ENCODE results near the gene MSX1. TPM values are rescaled to one million over a fixed set of nuclear protein-coding genes. Genes with fewer than 3 reads are reported as not detected.

The MSX1 gene
- total RNA-seq, 3 donors from 2014 or later (not counting 1 experiment from before 2014, with no cell fraction given): not detected

DNA sequence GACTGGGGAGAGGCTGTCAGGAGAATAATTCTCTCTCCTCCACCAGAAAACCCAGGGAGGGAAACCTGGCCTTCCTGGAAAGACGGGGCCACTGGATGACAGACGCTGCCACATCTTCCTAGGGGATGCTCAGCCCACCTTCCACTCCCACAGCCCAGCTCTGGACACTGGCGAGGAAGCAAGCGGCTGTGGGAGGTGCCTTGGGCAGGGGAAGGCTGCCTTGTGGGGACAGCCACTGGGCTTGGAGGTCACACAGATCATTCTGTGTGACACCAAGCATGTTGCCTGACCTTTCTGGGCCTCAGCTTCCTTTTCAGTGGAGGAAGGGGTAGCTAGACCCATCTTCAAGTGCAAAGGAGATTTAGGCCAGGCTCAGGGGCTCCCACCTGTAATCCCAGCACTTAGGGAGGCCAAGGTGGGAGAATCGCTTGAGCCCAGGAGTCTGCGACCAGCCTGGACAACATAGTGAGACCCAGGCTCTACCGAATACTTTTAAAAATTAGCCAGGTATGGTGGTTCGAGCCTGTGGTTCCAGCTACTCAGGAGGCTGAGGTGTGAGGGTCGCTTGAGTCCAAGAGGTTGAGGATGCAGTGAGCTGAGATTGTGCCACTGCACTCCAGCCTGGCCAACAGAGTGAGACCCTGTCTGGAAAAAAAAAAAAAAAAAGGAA lies 9.8 kb upstream of the MSX1 start:
- ATAC-seq: no peak

DNA sequence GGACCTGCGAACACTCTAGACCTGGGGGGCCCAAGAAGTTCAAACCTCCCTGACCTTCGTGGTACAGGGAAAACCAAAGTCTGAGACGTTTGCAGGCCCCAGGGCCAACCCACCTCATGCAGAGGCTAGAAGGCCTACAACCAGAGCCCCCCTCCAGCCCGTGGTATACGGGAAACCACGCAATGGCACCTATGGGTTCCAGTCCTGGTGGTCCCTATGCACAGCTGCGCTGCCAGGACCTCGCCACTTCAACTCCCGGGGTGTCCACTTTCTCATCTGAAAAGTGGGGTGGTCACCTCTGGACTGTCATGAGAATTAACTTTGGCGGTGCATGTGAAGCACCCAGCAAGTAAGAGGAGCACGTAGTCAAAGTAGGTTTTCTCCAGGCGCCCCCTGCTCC lies 8.4 kb upstream of the MSX1 start:
- peaks cover 46 to 47% of the 10 kb centered on the region in 2 donors for H3K27me3 Mint-ChIP-seq (ENCODE audit: low read depth in 2 of 2)
- peaks cover 22% of the 10 kb centered on the region in 2 donors for H3K4me1 Mint-ChIP-seq
- H3K4me1 ChIP-seq (ENCODE audit: control insufficient read depth, insufficient read depth, low read length): peaks cover 30% of the 10 kb centered on the region
- H3K9me3 Mint-ChIP-seq: no peaks in the 10 kb centered on the region
- H3K4me3 ChIP-seq (ENCODE audit: low read length): no peak overlapping the region
- TF ChIP-seq, protein P1, sequence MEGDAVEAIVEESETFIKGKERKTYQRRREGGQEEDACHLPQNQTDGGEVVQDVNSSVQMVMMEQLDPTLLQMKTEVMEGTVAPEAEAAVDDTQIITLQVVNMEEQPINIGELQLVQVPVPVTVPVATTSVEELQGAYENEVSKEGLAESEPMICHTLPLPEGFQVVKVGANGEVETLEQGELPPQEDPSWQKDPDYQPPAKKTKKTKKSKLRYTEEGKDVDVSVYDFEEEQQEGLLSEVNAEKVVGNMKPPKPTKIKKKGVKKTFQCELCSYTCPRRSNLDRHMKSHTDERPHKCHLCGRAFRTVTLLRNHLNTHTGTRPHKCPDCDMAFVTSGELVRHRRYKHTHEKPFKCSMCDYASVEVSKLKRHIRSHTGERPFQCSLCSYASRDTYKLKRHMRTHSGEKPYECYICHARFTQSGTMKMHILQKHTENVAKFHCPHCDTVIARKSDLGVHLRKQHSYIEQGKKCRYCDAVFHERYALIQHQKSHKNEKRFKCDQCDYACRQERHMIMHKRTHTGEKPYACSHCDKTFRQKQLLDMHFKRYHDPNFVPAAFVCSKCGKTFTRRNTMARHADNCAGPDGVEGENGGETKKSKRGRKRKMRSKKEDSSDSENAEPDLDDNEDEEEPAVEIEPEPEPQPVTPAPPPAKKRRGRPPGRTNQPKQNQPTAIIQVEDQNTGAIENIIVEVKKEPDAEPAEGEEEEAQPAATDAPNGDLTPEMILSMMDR (IDR thresholded peaks at IDR 0.05): no peak
- no peaks in the 10 kb centered on the region for H3K36me3 ChIP-seq (ENCODE audit: control insufficient read depth, insufficient read depth, low read length)
- intact Hi-C loops (cut with micrococcal nuclease): loop anchor here (10.0 kb wide), 1 partner anchor 366 kb away; no protein-coding TSS in a partner anchor
- ATAC-seq (no peak), DNase-seq (no peak)
- H3K36me3 Mint-ChIP-seq: no peaks in the 10 kb centered on the region
- H3K27me3 ChIP-seq (ENCODE audit: control insufficient read depth, insufficient read depth, low read length): peaks cover 46% of the 10 kb centered on the region
- no peaks in the 10 kb centered on the region for H3K9me3 ChIP-seq (ENCODE audit: control insufficient read depth, insufficient read depth, low read length)
- no peak overlapping the region for H3K27ac ChIP-seq (ENCODE audit: low read length)
- 82% methylated on average over 12 of the region's 12 CpGs for WGBS (ENCODE audit: insufficient coverage)
- no peak overlapping the region for H3K4me3 Mint-ChIP-seq
- H3K27ac Mint-ChIP-seq: no peak overlapping the region

More for the DNA sequence above, 9.8 kb upstream of the MSX1 start:
- H3K4me3 ChIP-seq (ENCODE audit: low read length): no peak overlapping the region
- H3K27ac ChIP-seq (ENCODE audit: low read length): no peak overlapping the region
- peaks cover 15% of the 10 kb centered on the region in 2 donors for H3K4me1 Mint-ChIP-seq
- no peaks in the 10 kb centered on the region for H3K36me3 ChIP-seq (ENCODE audit: control insufficient read depth, insufficient read depth, low read length)
- no peaks in the 10 kb centered on the region for H3K9me3 ChIP-seq (ENCODE audit: control insufficient read depth, insufficient read depth, low read length)
- DNase-seq: no peak
- no peak overlapping the region for H3K4me3 Mint-ChIP-seq
- intact Hi-C loops (cut with micrococcal nuclease): loop anchor here (10.0 kb wide), 1 partner anchor 365 kb away; no protein-coding TSS in a partner anchor
- H3K9me3 Mint-ChIP-seq: no peaks in the 10 kb centered on the region
- no peak overlapping the region for H3K27ac Mint-ChIP-seq
- H3K36me3 Mint-ChIP-seq: no peaks in the 10 kb centered on the region
- H3K4me1 ChIP-seq (ENCODE audit: control insufficient read depth, insufficient read depth, low read length): peaks cover 27% of the 10 kb centered on the region
- H3K27me3 ChIP-seq (ENCODE audit: control insufficient read depth, insufficient read depth, low read length): peaks cover 35% of the 10 kb centered on the region
- H3K27me3 Mint-ChIP-seq (ENCODE audit: low read depth in 2 of 2): peaks cover 39 to 42% of the 10 kb centered on the region in 2 donors
- 89% methylated on average over 9 of the region's 9 CpGs for WGBS (ENCODE audit: insufficient coverage)
- TF ChIP-seq, protein P1 (IDR thresholded peaks at IDR 0.05): no peak

DNA sequence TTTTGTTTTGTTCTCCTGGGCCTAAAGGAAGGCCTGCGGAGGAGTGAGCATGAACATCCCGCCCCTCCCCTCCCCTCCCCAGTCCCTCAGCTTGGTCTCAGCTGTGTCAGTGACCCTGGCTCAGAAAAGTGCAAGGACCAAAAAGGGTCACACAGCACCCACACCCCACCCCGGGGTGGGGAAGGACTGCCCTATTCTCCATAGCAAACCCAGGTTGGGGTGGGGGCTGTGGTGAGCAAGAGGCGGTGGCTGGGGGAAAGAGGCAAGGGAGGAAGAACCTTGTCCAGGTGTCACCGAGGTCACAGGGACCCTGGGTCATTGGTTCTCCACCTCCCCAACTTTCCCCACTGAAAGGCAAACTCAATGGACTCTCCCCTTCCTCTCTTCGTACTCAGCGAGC lies 7.6 kb upstream of the MSX1 start:
- WGBS (ENCODE audit: insufficient coverage): 53% methylated on average over 3 of the region's 7 CpGs
- H3K4me3 Mint-ChIP-seq: no peak overlapping the region
- ATAC-seq: no peak
- Histone ChIP-seq H3K27ac (ENCODE audit: low read length) (no peak overlapping the region), H3K4me1 (ENCODE audit: control insufficient read depth, insufficient read depth, low read length) (peaks cover 38% of the 10 kb centered on the region), H3K36me3 (ENCODE audit: control insufficient read depth, insufficient read depth, low read length) (no peaks in the 10 kb centered on the region), H3K9me3 (ENCODE audit: control insufficient read depth, insufficient read depth, low read length) (no peaks in the 10 kb centered on the region), H3K4me3 (ENCODE audit: low read length) (no peak overlapping the region), H3K27me3 (ENCODE audit: control insufficient read depth, insufficient read depth, low read length) (peaks cover 53% of the 10 kb centered on the region)
- peaks cover 46% of the 10 kb centered on the region in 2 donors for H3K27me3 Mint-ChIP-seq (ENCODE audit: low read depth in 2 of 2)
- peaks cover 30 to 31% of the 10 kb centered on the region in 2 donors for H3K4me1 Mint-ChIP-seq
- H3K27ac Mint-ChIP-seq: no peak overlapping the region
- TF ChIP-seq, protein P1 (IDR thresholded peaks at IDR 0.05): no peak
- intact Hi-C loops (cut with micrococcal nuclease): loop anchor here (10.0 kb wide), 1 partner anchor 367 kb away; no protein-coding TSS in a partner anchor
- H3K9me3 Mint-ChIP-seq: no peaks in the 10 kb centered on the region
- H3K36me3 Mint-ChIP-seq: no peaks in the 10 kb centered on the region
- DNase-seq: no peak

All from natural killer cell (primary cell).